Posterior vena cava (tissue), 2 donors: ENCODE results near the gene MAPKAPK2. TPM values are rescaled to one million over a fixed set of nuclear protein-coding genes. Genes with fewer than 3 reads are reported as not detected.

Experiments
- DNase-seq: peaks from one replicate; pipeline ENCODE4 v3.0.0-alpha.2; 2020; ENCODE audit warnings: low spot score
- intact Hi-C, 2 donors: fragments of 100-400 bp; cut with DNase I; formaldehyde crosslinking; loops; one replicate each; pipeline versions ENCODE4 v1.14.1 to v1.14.2; 2022 to 2023
- total RNA-seq, 2 donors: library from RNA; stranded (reverse); fragmentation: NEBNext Ultra II Directional; extraction: Animal tissue kit (Norgen Biotek cat#: 25700); gene quantifications; one replicate each; pipeline ENCODE4 v1.2.1, GENCODE V29; 2021
- donor health status: DM: yes; HTN: yes; CAD: no.
- donor health status: DM: yes; HTN: yes; CAD: no.

Gene MAPKAPK2
- total RNA-seq, 2 donors from 2014 or later, result 69.0 to 102 TPM

GRCh38 chr1:206676499-206676898, 8.2 kb upstream of the MAPKAPK2 start:
- intact Hi-C loops, result no loop called here

GRCh38 chr1:206678490-206678889, 6.2 kb upstream of the MAPKAPK2 start:
- DNase-seq, result no peak
- intact Hi-C loops, result no loop called here

More at GRCh38 chr1:206676499-206676898, 8.2 kb upstream of the MAPKAPK2 start:
- no peak for DNase-seq

- no peak for DNase-seq
- intact Hi-C loops, result no loop called here
Measured at GRCh38 chr1:206679738-206680211, 4.9 kb upstream of the MAPKAPK2 start.

- intact Hi-C loops, result no loop called here
- no peak for DNase-seq
Measured at GRCh38 chr1:206680279-206680678, 4.4 kb upstream of the MAPKAPK2 start.

GRCh38 chr1:206681359-206681758, 3.3 kb upstream of the MAPKAPK2 start:
- intact Hi-C loops, result no loop called here
- DNase-seq, result no peak

- intact Hi-C loops, result no loop called here
- no peak for DNase-seq
Measured at GRCh38 chr1:206682111-206682510, 2.6 kb upstream of the MAPKAPK2 start.

GRCh38 chr1:206683313-206683712, 1.4 kb upstream of the MAPKAPK2 start:
- no peak for DNase-seq
- intact Hi-C loops, result no loop called here

GRCh38 chr1:206684003-206684402, 702 bp upstream of the MAPKAPK2 start:
- intact Hi-C loops, result no loop called here
- no peak for DNase-seq

GRCh38 chr1:206685334-206685768, 646 bp downstream of the MAPKAPK2 start:
- intact Hi-C loops, result loop anchor here in 1 of 2 donors (5.0 kb wide), 1 partner anchor 42 kb away; no protein-coding TSS in a partner anchor

GRCh38 chr1:206685769-206686477, 1.2 kb downstream of the MAPKAPK2 start:
- DNase-seq, result peak; percentile 91
- intact Hi-C loops, result loop anchor here in 1 of 2 donors (5.0 kb wide), 1 partner anchor 41 kb away; no protein-coding TSS in a partner anchor

More at GRCh38 chr1:206685334-206685768, 646 bp downstream of the MAPKAPK2 start:
- peak; percentile 85 for DNase-seq

GRCh38 chr1:206686478-206687249, 2.0 kb downstream of the MAPKAPK2 start:
- no peak for DNase-seq
- intact Hi-C loops, result loop anchor here in 1 of 2 donors (5.0 kb wide), 1 partner anchor 41 kb away; no protein-coding TSS in a partner anchor

- no peak for DNase-seq
- intact Hi-C loops, result loop anchor here in 1 of 2 donors (5.0 kb wide), 1 partner anchor 40 kb away; no protein-coding TSS in a partner anchor
Measured at GRCh38 chr1:206687251-206687914, 2.7 kb downstream of the MAPKAPK2 start.

- intact Hi-C loops, result loop anchor here in 1 of 2 donors (5.0 kb wide), 1 partner anchor 39 kb away; no protein-coding TSS in a partner anchor
- no peak for DNase-seq
Measured at GRCh38 chr1:206687915-206688442, 3.3 kb downstream of the MAPKAPK2 start.

- DNase-seq, result peak; percentile 47
- intact Hi-C loops, result no loop called here
Measured at GRCh38 chr1:206690516-206690915, 5.8 kb downstream of the MAPKAPK2 start.

GRCh38 chr1:206691604-206692003, 6.9 kb downstream of the MAPKAPK2 start:
- intact Hi-C loops, result no loop called here
- no peak for DNase-seq

- intact Hi-C loops, result no loop called here
- DNase-seq, result peak; percentile 92
Measured at GRCh38 chr1:206693029-206693428, 8.3 kb downstream of the MAPKAPK2 start.

- intact Hi-C loops, result no loop called here
- no peak for DNase-seq
Measured at GRCh38 chr1:206693592-206693991, 8.9 kb downstream of the MAPKAPK2 start.

GRCh38 chr1:206694171-206695124, 9.7 kb downstream of the MAPKAPK2 start:
- DNase-seq, result no peak
- intact Hi-C loops, result no loop called here
